Memory B cell (primary cell): Measurements from ENCODE around the gene CUL5.
"Not testable (repeated sequence)": the region's sequence is repeated elsewhere in the genome, so short reads cannot be mapped to it uniquely, and the experiment has no call there.

Experiments used
- ATAC-seq: fragments of 150-1000 bp; cut with Tn5 transposase; 2 replicates; pipeline ENCODE4 v1.10.0; 2021; ENCODE audit warnings: low read depth, mild to moderate bottlenecking, moderate library complexity
- DNase-seq, 2 donors: peaks; one replicate each; pipeline ENCODE4 v3.0.0; 2022; ENCODE audit warnings: low spot score in 2 of 2
- H3K27ac Mint-ChIP-seq: one replicate; pipeline ENCODE4 v1.8.0; 2022; ENCODE audit warnings: mild to moderate bottlenecking, moderate library complexity, mixed read lengths
- H3K27me3 Mint-ChIP-seq: one replicate; pipeline ENCODE4 v1.8.0; 2022; ENCODE audit warnings: mixed read lengths
- H3K36me3 Mint-ChIP-seq: one replicate; pipeline ENCODE4 v1.8.0; 2022; ENCODE audit warnings: mild to moderate bottlenecking, mixed read lengths
- H3K4me1 Mint-ChIP-seq: one replicate; pipeline ENCODE4 v1.8.0; 2022; ENCODE audit warnings: mixed read lengths
- H3K4me3 Mint-ChIP-seq: one replicate; pipeline ENCODE4 v1.8.0; 2022; ENCODE audit warnings: mild to moderate bottlenecking, moderate library complexity, mixed read lengths
- H3K9me3 Mint-ChIP-seq: one replicate; pipeline ENCODE4 v1.8.0; 2022; ENCODE audit warnings: mixed read lengths

Gene CUL5

DNA sequence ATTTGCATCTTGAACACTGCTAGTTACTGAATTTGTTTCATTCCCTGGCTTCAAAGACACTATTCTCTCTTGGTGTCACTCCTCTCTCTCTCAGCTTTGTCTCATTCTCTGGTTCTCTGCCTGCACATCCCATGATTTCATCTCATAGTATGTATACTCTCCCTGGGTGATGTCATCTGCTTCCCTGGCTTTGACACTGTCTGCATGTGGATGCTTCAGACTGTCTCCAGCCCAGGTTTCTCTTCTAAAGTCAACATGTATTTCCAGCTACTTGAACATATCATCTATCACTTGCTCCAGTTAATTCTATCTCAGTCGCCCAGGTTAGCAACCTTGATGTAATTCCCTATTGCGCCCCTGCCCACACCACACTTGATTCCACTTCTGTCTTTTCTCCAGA is 103.4 kb downstream of the CUL5 start:
- Mint-ChIP-seq H3K27me3 (no peaks in the 10 kb centered on the region), H3K27ac (no peak overlapping the region)

DNA sequence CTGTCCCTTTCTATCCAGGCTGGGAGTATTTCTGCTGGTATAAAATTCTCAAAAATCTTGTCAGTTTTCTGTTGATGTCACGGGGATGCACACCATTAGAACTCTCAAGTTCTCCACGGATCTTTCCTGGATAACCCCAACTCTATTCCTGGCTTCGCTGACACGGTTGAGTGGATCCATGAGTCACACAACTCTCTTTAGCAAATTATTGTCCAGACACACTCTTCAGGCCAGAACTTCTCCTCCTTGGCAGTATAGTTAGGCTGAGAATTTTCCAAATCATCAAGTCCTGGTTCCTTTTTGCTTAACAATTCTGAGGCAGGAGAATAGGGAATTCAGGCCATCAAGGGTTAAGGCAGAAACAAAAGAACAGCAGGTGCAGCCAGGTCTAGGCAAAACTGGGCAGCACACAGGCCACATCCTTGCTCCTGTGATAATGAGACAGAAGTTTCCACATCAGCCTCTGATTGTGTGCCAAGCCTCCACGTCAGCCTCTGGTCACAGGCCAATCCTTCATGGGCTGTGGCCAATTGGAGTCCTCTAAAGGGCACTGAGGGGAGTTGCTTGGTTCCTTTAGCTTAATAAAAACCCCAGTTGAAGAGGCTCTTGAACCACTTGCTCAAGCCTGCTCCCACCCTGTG is 106.9 kb downstream of the CUL5 start:
- Mint-ChIP-seq H3K36me3 (no peaks in the 10 kb centered on the region), H3K27me3 (no peaks in the 10 kb centered on the region), H3K27ac (no peak overlapping the region), H3K4me3 (no peak overlapping the region), H3K4me1 (no peaks in the 10 kb centered on the region), H3K9me3 (no peaks in the 10 kb centered on the region)
- DNase-seq (no peak), ATAC-seq (no peak)

More for the DNA sequence above, 103.4 kb downstream of the CUL5 start:
- ATAC-seq = no peak
- DNase-seq = no peak
- no peaks in the 10 kb centered on the region for H3K9me3 Mint-ChIP-seq
- H3K36me3 Mint-ChIP-seq = no peaks in the 10 kb centered on the region
- no peak overlapping the region for H3K4me3 Mint-ChIP-seq
- no peaks in the 10 kb centered on the region for H3K4me1 Mint-ChIP-seq

DNA sequence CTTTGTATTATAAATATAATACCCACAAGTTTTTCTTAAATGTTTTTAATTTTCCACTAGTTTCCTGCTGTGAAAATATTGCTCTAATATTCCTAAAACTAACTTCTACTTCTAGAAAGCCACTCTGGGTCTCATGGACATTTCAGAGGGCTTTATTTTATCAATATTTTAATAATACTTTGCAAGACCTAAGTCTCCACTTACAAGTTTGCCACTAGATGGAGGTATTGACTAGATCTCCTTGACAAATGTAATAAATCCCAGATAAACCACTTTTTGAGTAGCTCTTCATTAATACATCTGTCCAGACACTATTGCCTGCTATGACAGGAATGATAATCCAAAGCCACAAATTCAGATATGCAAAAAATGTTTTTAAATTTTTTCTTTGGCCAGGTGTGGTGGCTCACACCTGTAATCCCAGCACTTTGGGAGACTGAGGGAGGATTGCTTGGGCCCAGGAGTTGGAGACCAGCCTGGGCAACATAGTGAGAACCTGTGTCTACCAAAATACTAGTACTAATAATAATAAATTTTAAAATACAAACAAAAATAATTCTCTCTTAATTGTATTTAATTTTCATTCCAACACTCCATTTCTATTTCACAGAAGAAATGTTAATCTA is 109.2 kb downstream of the CUL5 start:
- Mint-ChIP-seq H3K27me3 (no peaks in the 10 kb centered on the region), H3K4me1 (peaks cover 10% of the 10 kb centered on the region), H3K27ac (no peak overlapping the region), H3K4me3 (no peak overlapping the region), H3K36me3 (no peaks in the 10 kb centered on the region), H3K9me3 (no peaks in the 10 kb centered on the region)
- DNase-seq (no peak), ATAC-seq (no peak)

DNA sequence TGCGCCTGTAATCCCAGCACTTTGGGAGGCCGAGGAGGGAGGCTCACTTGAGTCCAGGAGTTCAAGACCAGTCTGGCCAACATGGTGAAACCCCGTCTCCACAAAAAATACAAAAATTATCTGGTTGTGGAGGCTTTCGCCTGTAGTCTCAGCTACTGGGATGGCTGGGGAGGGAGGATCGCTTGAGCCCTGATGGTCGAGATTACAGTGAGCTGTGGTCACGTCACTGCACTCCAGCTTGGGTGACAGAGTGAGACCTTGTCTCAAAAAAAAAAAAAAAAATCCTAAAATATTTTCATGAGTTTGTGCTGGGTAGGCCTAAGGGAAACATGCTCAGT is 112.2 kb downstream of the CUL5 start:
- Mint-ChIP-seq H3K4me1 (peaks cover 28% of the 10 kb centered on the region), H3K4me3 (peak overlapping the region; percentile 92), H3K27ac (peak overlapping the region; percentile 68)

DNA sequence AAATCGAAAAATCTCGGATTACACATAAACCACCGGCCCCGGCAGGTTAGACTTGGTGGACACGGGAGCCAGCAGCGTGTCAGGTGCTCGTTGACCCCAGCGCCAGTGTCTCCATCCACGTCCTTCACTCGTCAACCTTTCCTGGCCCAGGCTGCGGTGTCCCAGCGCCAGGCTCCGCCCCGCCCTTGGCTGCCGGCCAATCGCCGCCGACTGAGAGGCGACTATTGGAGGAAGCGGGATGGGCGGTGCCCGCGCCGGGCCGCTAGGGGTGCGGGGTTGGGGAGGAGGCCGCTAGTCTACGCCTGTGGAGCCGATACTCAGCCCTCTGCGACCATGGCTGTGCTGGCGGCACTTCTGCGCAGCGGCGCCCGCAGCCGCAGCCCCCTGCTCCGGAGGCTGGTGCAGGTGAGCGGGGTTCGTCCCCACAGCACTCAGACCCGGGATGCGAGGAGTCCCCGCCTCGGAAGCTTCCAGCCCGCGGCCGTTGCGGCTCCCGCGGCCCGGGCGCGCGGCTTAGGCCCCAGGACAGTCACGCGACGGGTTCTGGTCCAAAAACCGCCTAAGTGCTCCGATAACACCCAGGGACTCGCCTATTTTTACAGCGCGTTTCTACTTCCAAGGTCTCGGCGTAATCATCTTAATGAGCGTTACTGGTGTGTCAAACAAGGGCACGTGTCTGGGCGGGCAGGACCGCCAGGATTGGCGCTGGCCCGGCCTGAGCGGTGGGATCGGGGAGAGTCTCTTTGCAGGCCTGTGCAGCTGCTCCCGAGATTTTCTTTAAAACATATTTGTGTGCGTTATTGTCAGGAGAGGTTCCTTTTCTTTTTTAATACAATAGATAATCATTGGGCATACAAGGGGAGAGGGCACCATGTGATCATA is 112.8 kb downstream of the CUL5 start, which contains the start of gene ACAT1:
Gene ACAT1, plus strand, starts transcription at position 294 of the 882 bp plus-strand sequence. Its CDS starts 40 bp downstream, at position 334.
- Mint-ChIP-seq H3K4me1 (peaks cover 30% of the 10 kb centered on the region), H3K36me3 (peaks cover 6% of the 10 kb centered on the region), H3K27me3 (no peaks in the 10 kb centered on the region), H3K9me3 (no peaks in the 10 kb centered on the region), H3K27ac (peak within 1 kb of the TSS; percentile 68), H3K4me3 (peak within 1 kb of the TSS; percentile 92)
- ATAC-seq = peak; percentile 98
- peak; percentile 92 for DNase-seq

More for the DNA sequence above, 112.2 kb downstream of the CUL5 start:
- not testable (repeated sequence) for H3K36me3 Mint-ChIP-seq, DNase-seq, H3K9me3 Mint-ChIP-seq, H3K27me3 Mint-ChIP-seq
- ATAC-seq = peak; percentile 1

DNA sequence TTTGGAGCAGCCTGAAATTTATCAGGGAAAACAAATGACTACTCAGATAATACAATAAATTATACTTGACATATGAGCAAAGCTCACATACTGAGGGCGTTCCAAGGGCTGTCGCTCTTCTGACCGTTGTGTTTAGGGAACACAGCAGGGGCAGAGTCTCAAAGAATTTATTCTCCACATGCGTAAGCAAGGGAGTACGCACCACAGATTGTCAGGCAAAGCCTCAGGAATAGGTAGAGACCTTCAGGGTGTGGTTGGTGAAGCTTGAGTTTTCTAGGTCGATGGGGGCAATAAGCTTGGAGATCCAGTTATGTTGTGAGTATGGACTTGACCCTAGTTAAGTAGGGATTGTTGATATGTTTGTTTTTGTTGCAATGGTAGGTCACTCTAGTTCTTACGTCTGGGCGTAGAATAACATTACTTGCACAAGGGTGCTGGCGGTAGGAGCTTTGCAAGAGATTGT is 113.5 kb downstream of the CUL5 start:
- ATAC-seq (no peak), DNase-seq (no peak)
- Mint-ChIP-seq H3K4me3 (peak overlapping the region; percentile 92), H3K27ac (peak overlapping the region; percentile 68), H3K9me3 (no peaks in the 10 kb centered on the region), H3K4me1 (peaks cover 30% of the 10 kb centered on the region), H3K27me3 (no peaks in the 10 kb centered on the region), H3K36me3 (peaks cover 6% of the 10 kb centered on the region)

DNA sequence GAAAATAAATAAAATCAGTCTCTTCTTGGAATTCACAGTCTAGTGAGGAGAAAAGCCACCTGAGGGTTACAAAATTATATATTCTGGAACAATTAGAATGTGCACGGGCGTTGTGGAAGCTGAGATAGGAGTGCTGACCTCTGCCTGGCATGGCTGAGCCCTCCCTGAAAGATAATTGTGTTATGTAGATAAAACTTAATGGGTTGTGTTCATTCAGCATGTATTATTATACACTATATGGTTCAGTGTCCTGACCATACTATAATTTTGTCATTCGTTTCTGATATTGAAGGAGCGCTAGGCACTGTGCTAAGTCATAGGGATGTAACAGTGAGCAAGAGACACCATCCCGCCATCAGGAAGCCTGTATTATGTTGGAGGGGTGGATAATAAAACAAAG is 116.4 kb downstream of the CUL5 start:
- peaks cover 9% of the 10 kb centered on the region for H3K36me3 Mint-ChIP-seq
- ATAC-seq (no peak), DNase-seq (no peak)
- H3K4me3 Mint-ChIP-seq = no peak overlapping the region
- no peaks in the 10 kb centered on the region for H3K9me3 Mint-ChIP-seq
- peak overlapping the region; percentile 67 for H3K27ac Mint-ChIP-seq
- no peaks in the 10 kb centered on the region for H3K27me3 Mint-ChIP-seq
- H3K4me1 Mint-ChIP-seq = peaks cover 32% of the 10 kb centered on the region

DNA sequence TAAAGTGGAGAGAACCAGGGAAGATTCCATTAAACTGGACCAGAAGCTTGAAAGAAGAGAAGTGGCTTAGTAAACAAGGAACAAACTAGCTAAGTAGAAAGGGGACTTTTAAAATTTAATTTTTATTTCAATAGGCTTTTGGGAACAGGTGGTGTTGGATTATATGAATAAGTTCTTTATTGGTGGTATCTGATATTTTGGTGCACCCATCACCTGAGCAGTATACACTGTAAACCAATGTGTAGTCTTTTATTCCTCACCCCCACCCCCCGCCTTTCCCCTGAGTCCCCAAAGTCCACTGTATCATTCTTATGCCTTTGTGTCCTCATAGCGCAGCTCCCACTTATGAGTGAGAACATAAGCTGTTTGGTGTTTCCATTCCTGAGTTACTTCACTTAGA is 120.1 kb downstream of the CUL5 start:
- Mint-ChIP-seq H3K9me3 (no peaks in the 10 kb centered on the region), H3K4me3 (no peak overlapping the region), H3K4me1 (peaks cover 18% of the 10 kb centered on the region), H3K27me3 (no peaks in the 10 kb centered on the region), H3K27ac (no peak overlapping the region), H3K36me3 (peaks cover 9% of the 10 kb centered on the region)
- DNase-seq = no peak
- ATAC-seq = no peak

DNA sequence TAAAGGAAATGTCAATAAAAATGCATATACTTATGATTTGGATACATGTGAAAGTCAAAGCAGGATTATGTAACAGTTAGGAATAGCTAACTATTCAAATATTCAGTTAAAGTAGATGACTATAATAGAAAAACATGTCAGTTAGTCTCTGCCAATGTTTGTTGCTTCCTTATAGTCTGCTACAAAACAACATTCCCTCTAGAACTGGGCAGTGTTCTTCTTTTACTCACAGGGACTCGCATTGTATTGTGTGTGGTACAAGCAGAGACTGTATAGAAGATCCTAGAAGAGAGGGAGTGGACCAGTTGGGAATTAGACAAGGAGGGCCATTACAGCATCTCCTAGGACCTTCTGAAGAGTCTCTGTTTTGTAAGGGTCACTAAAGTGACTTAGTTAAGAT is 123.3 kb downstream of the CUL5 start:
- peaks cover 2% of the 10 kb centered on the region for H3K4me1 Mint-ChIP-seq
- DNase-seq = no peak
- peaks cover 9% of the 10 kb centered on the region for H3K36me3 Mint-ChIP-seq
- no peaks in the 10 kb centered on the region for H3K27me3 Mint-ChIP-seq
- no peaks in the 10 kb centered on the region for H3K9me3 Mint-ChIP-seq
- no peak overlapping the region for H3K27ac Mint-ChIP-seq
- no peak overlapping the region for H3K4me3 Mint-ChIP-seq
- no peak for ATAC-seq

DNA sequence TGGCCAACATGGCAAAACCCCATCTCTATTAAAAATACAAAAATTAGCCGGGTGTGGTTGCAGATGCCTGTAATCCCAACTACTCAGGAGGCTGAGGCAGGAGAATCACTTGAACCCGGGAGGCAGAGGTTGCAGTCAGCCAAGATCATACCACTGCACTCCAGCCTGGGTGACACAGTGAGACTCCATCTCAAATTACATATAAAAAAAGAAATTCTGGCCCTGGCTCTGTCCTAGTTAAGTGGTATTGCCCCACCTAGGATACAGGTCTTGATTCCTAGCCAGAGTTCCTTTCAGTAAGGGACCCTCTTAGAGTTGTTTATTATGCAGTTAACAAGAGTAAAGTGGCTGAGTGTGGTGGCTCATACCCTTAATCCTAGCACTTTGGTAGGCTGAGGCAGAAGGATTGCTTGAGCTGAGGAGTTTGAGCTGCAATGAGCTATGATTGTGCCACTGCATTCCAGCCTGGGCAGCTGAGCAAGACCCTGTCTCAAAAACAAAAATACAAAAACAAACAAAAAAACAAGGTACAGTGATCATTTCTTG is 124.4 kb downstream of the CUL5 start:
- not testable (repeated sequence) for H3K4me1 Mint-ChIP-seq, ATAC-seq, DNase-seq, H3K27me3 Mint-ChIP-seq, H3K4me3 Mint-ChIP-seq, H3K27ac Mint-ChIP-seq, H3K9me3 Mint-ChIP-seq
- H3K36me3 Mint-ChIP-seq = peaks cover 14% of the 10 kb centered on the region

DNA sequence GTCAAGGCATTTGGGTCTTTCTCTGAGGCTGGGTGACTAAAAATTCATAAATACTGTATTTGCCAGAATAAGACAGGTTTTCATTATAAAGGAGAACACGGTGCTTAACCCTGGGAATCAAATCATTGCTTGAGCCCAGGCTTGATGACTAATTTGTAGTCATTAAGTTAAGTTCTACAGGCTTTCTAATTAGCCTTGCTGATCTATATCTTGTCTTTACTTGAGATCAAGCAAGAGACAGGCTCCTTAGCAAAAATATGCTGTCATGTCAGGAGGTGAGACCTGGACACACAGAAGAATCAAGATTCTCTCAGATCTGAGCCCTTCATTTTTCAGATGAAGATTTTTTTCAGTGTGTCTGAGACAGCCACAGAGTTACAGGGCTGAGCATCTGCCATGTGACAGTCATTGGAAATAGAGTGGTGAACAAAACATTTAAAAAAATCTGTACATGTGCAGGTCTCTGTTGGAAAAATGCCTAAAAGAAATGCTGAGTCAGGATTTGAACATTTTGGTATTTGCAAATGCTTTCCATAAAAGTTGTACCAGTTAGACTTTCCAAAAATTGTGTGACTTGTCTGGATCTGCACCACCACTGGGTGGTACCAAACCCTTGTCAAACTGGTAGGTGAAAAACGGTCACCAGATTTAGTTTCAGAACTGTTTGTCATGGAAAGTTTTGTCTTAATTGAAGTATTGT is 127.3 kb downstream of the CUL5 start:
- Mint-ChIP-seq H3K4me1 (peaks cover 4% of the 10 kb centered on the region), H3K4me3 (no peak overlapping the region), H3K27me3 (no peaks in the 10 kb centered on the region), H3K36me3 (peaks cover 22% of the 10 kb centered on the region), H3K27ac (peak overlapping the region; percentile 65), H3K9me3 (no peaks in the 10 kb centered on the region)
- DNase-seq (no peak), ATAC-seq (peak; percentile 42)

DNA sequence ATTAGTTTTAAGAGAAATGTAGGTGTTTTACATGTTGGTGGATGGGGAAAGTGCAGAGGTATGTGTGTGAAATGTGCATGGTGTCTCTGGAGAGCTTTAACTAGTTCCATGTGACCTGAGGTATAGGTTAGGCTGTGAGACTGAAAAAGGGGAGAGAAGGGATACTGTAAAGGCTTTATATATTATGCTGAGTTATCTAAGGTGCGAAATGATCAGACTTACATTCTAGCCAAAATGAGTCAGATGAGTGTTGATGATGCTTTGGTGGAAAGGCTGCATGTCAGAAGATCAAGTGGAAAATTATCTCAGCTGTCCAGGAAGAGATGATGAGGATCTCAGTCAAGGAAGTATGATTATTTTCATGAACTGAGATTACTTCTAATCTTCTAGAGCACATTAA is 128.5 kb downstream of the CUL5 start:
- DNase-seq (no peak), ATAC-seq (no peak)
- peaks cover 24% of the 10 kb centered on the region for H3K36me3 Mint-ChIP-seq
- no peaks in the 10 kb centered on the region for H3K27me3 Mint-ChIP-seq
- no peak overlapping the region for H3K4me3 Mint-ChIP-seq
- peak overlapping the region; percentile 4 for H3K27ac Mint-ChIP-seq
- peaks cover 4% of the 10 kb centered on the region for H3K4me1 Mint-ChIP-seq
- H3K9me3 Mint-ChIP-seq = no peaks in the 10 kb centered on the region

DNA sequence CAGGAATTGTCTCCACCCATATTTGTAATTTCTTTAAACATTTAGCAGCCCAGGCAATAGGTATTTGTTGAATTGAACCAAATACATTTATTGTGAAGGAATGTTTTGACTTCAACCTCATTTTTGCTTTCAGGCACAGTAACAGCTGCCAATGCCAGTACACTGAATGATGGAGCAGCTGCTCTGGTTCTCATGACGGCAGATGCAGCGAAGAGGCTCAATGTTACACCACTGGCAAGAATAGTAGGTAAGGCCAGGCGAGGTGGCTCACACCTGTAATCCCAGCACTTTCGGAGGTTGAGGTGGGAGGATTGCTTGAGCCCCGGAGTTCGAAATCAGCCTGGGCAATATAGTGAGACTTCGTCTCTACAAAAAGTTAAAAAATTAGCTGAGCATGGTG is 133.6 kb downstream of the CUL5 start:
- Mint-ChIP-seq H3K27ac (no peak overlapping the region), H3K36me3 (peaks cover 25% of the 10 kb centered on the region), H3K4me3 (no peak overlapping the region), H3K4me1 (peaks cover under 1% of the 10 kb centered on the region), H3K9me3 (no peaks in the 10 kb centered on the region), H3K27me3 (no peaks in the 10 kb centered on the region)
- DNase-seq (no peak), ATAC-seq (no peak)
